Measurements from ENCODE around the gene TMC8.

- TF ChIP-seq, protein P1, sequence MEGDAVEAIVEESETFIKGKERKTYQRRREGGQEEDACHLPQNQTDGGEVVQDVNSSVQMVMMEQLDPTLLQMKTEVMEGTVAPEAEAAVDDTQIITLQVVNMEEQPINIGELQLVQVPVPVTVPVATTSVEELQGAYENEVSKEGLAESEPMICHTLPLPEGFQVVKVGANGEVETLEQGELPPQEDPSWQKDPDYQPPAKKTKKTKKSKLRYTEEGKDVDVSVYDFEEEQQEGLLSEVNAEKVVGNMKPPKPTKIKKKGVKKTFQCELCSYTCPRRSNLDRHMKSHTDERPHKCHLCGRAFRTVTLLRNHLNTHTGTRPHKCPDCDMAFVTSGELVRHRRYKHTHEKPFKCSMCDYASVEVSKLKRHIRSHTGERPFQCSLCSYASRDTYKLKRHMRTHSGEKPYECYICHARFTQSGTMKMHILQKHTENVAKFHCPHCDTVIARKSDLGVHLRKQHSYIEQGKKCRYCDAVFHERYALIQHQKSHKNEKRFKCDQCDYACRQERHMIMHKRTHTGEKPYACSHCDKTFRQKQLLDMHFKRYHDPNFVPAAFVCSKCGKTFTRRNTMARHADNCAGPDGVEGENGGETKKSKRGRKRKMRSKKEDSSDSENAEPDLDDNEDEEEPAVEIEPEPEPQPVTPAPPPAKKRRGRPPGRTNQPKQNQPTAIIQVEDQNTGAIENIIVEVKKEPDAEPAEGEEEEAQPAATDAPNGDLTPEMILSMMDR (IDR thresholded peaks at IDR 0.05), result no peak
- TF ChIP-seq POLR2AphosphoS5 (IDR thresholded peaks at IDR 0.05) (no peak), EP300 (IDR thresholded peaks at IDR 0.05) (no peak), POLR2A (IDR thresholded peaks at IDR 0.05) (no peak)
Observed at GRCh38 chr17:78114831-78115723, 15.5 kb upstream of the TMC8 start.
